ENCODE measurements around the gene SNCB. TPM values are rescaled to one million over a fixed set of nuclear protein-coding genes. Genes with fewer than 3 reads are reported as not detected.

The SNCB gene
- total RNA-seq, 2 donors from 2014 or later, result not detected

Other genes starting within 250 kb of the SNCB start
- 100 to 1,000 TPM in 1 of 2 donors, 10 to 100 TPM in 1; 62.0 to 155 TPM for gene NOP16, start 241.9 kb downstream of the SNCB start, total RNA-seq
- gene HIGD2A, start 241.8 kb downstream of the SNCB start, total RNA-seq, result 100 to 1,000 TPM in 1 of 2 donors, 10 to 100 TPM in 1; 88.9 to 117 TPM
- gene CLTB, start 214.0 kb downstream of the SNCB start, total RNA-seq, result 10 to 100 TPM; 64.0 to 80.5 TPM
- 10 to 100 TPM; 47.3 to 50.5 TPM for gene FAF2, start 182.1 kb downstream of the SNCB start, total RNA-seq
- 10 to 100 TPM; 58.1 to 76.3 TPM for gene RNF44, start 93.1 kb downstream of the SNCB start, total RNA-seq
- under 1 TPM; 0.33 to 0.40 TPM for gene CDHR2, start 81.2 kb downstream of the SNCB start, total RNA-seq
- 1 to 10 TPM; 2.7 to 5.9 TPM for gene GPRIN1, start 20.4 kb downstream of the SNCB start, total RNA-seq
- not detected for gene EIF4E1B, start 141 bp upstream of the SNCB start, total RNA-seq
- 10 to 100 TPM; 48.9 to 67.6 TPM for gene TSPAN17, start 16.9 kb upstream of the SNCB start, total RNA-seq
- not detected for gene UNC5A, start 180.0 kb upstream of the SNCB start, total RNA-seq